Activated gamma-delta T cell treated with anti-CD3 and anti-CD28 coated beads, Interleukin-2, amount 50 U/mL, for 16 hours (primary cell): ENCODE results near the gene KLF14.
"Not testable (repeated sequence)": the region's sequence is repeated elsewhere in the genome, so short reads cannot be mapped to it uniquely, and the experiment has no call there.

Source experiments
- DNase-seq: peaks from one replicate; pipeline ENCODE4 v3.0.0-alpha.2; 2020; ENCODE audit warnings: low read depth

Gene KLF14

DNA sequence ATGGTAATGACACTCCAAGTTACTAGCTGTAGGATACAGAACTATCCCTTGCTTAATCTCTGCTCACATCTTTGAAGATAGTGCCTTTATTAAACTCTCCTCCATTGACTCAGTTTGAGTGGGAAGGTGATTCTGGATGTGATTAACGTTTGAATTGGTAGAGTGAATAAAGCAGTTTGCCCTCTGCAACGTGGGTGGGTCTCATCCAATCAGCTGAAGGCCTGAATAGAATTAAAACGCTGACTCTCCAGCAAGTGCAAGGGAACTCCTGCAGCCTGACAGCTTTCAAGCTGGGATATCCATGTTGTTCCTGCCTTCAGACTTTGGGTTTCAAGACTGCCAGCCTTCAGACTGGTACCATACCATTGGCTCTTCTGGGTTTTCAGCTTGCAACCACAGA is 21.6 kb downstream of the KLF14 start:
- DNase-seq = no peak

DNA sequence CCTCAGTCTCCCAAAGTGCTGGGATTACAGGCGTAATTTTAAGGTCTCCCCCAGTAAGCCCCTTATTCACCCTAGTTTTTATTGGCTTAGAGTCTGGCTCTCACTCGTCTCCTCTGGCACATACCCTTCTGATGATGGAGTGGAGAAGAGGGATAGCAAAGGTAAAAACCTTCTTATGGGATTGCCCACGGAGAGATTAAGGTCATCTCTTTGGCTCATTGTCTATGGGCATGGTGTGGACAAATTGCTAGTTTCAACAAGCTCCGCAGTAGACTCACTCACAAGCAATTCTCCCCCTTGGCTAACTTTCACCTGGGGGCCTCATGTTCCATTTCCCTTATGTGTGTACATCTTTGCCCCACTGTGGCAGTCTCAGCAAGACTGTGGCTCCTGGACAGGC is 25.2 kb downstream of the KLF14 start:
- no peak for DNase-seq

DNA sequence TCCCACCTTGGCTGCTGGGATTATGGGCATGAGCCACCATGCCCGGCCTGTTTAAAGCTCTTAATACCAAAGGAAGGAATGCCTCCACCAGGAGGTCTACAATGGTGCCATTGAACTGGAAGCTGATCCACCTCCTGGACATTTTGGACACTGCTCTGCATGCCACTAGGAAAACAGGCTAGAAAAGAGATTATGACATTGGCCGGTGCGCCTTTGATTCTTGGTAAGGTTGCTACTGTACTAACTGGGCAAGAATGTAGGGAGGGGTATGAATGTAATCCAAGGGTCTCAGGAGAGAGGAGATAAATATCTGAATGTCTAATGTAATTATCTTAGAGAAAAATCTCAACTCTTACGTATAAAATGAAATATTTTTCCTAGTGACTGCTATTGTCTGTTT is 26.0 kb downstream of the KLF14 start:
- DNase-seq = no peak

- no peak for DNase-seq
Observed at GRCh38 chr7:130703851-130704250, 30.2 kb downstream of the KLF14 start.

GRCh38 chr7:130701650-130702049 is 32.4 kb downstream of the KLF14 start:
- DNase-seq = no peak

- no peak for DNase-seq
Observed at GRCh38 chr7:130700760-130701159, 33.2 kb downstream of the KLF14 start.

DNA sequence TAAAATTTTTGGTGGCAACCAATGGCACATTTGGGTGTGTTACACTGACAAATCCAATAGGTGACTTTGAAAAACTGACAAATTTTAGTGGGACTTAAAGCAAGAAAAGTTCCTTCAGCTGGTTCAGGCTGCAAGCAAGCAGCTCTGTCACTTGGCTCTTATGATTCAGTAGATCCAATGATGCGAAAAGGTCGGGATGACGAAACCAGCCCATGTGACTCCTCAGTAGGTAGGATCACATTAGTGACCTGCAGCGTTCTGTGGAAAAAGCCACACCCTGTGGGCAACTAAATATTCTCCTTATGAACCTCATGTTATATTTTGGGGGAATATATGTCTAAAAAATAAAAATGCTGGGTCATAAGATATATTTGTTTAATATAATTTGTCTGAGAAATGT is 34.3 kb downstream of the KLF14 start:
- DNase-seq = no peak

DNA sequence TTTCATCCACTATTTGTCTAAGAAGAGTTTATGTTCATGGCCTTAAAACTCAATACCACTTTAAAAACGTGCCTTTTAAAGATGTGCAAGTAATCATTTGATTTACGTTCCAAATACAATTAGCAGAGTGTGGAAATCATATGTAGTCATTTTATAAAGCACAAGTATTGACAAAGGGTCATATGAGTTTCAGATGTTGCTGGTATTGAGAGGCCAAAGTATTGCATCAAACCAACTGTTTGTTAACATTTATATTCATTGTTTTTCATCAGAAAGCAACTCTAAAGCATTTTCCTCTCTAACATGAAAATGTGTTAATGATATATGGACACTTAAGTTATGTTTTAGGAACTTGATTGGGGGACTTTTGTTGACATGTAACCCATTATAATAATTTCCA is 36.2 kb downstream of the KLF14 start:
- no peak for DNase-seq

- no peak for DNase-seq
Observed at GRCh38 chr7:130695840-130696239, 38.2 kb downstream of the KLF14 start.

DNA sequence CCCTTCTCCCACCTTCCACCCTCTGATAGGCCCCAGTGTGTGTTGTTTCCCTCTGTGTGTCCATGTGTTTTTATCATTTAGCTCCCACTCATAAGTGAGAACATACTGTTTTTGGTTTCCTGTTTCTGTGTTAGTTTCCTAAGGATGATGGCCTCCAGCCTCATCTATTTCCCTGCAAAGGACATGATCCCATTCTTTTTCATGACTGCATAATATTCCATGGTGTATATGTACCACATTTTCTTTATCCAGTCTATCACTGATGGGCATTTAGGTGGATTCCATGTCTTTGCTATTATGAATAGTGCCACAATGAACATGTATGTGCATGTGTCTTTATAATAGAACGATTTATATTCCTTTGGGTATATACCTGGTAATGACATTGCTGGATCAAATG is 41.6 kb downstream of the KLF14 start:
- not testable (repeated sequence) for DNase-seq

- no peak for DNase-seq
Observed at GRCh38 chr7:130689683-130690082, 44.3 kb downstream of the KLF14 start.

DNA sequence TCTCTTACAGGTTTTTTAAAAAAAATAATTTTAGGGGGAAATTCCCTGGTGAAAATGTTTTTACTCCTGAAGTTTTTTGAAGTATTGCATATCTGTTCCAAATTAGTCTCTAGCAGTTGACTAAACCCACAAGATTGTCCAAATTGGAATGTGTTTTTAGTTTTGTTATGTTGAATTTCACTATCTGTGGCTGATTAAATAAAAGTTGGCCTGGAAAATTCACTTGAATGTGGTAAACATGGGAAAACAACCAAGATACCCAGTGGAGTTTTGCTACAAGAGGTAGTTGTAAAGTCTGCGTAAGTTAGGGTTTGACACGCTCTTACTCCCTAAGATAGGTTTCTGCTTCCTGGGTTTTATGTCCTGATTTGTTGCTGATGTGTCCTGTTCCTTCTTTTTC is 51.0 kb downstream of the KLF14 start:
- DNase-seq = no peak
